ENCODE measurements around the gene GNAO1. TPM values are rescaled to one million over a fixed set of nuclear protein-coding genes. Genes with fewer than 3 reads are reported as not detected.
A peak's percentile ranks its signal among the peaks of the same experiment; 100 is the strongest.

GNAO1 gene
- total RNA-seq, 1 donor from 2014 or later: 0.57 TPM

GRCh38 chr16:56353054-56353921 is 162.0 kb downstream of the GNAO1 start:
- Mint-ChIP-seq H3K27me3 (ENCODE audit: low read depth) (no peaks in the 10 kb centered on the region), H3K9me3 (no peaks in the 10 kb centered on the region), H3K4me1 (ENCODE audit: low read depth) (peaks cover 24% of the 10 kb centered on the region), H3K4me3 (ENCODE audit: low read depth) (no peak overlapping the region), H3K27ac (no peak overlapping the region), H3K36me3 (ENCODE audit: low read depth) (no peaks in the 10 kb centered on the region)
- DNase-seq (ENCODE audit: low spot score): no peak
- intact Hi-C loops (cut with micrococcal nuclease): loop anchor here (10.0 kb wide), 1 partner anchor 432 kb away; no protein-coding TSS in a partner anchor

DNA sequence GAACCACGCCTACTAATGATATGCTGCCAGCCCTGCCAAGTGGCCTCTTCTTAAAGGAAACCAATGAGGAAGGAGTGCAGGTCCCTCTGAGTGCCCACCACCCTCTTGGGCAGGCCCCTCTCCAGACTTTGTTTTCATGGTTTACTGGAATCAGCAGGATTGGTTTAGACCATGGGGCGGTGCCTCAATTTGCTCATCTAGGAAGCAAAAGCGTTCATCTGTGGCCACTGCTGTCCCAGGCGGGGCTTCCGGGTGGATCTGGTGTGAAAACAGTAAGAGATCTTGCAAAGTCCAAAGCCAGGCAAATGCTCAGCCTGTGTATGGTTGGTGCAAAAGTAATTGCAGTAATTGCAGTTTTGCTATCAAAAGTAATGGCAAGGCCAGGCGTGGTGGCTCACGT is 162.7 kb downstream of the GNAO1 start:
- intact Hi-C loops (cut with micrococcal nuclease): loop anchor here (10.0 kb wide), 1 partner anchor 431 kb away; no protein-coding TSS in a partner anchor

GRCh38 chr16:56354746-56355145 is 163.5 kb downstream of the GNAO1 start:
- no peaks in the 10 kb centered on the region for H3K27me3 Mint-ChIP-seq (ENCODE audit: low read depth)
- peaks cover 29% of the 10 kb centered on the region for H3K4me1 Mint-ChIP-seq (ENCODE audit: low read depth)
- no peak overlapping the region for H3K4me3 Mint-ChIP-seq (ENCODE audit: low read depth)
- no peak overlapping the region for H3K27ac Mint-ChIP-seq
- intact Hi-C loops (cut with micrococcal nuclease): loop anchor here (10.0 kb wide), 1 partner anchor 430 kb away; no protein-coding TSS in a partner anchor
- no peak for DNase-seq (ENCODE audit: low spot score)
- no peaks in the 10 kb centered on the region for H3K9me3 Mint-ChIP-seq
- peaks cover 7% of the 10 kb centered on the region for H3K36me3 Mint-ChIP-seq (ENCODE audit: low read depth)

More for the DNA sequence above, 162.7 kb downstream of the GNAO1 start:
- no peak overlapping the region for H3K4me3 Mint-ChIP-seq (ENCODE audit: low read depth)
- H3K9me3 Mint-ChIP-seq: no peaks in the 10 kb centered on the region
- H3K27ac Mint-ChIP-seq: no peak overlapping the region
- H3K27me3 Mint-ChIP-seq (ENCODE audit: low read depth): no peaks in the 10 kb centered on the region
- peaks cover 3% of the 10 kb centered on the region for H3K36me3 Mint-ChIP-seq (ENCODE audit: low read depth)
- H3K4me1 Mint-ChIP-seq (ENCODE audit: low read depth): peaks cover 27% of the 10 kb centered on the region
- DNase-seq (ENCODE audit: low spot score): no peak

DNA sequence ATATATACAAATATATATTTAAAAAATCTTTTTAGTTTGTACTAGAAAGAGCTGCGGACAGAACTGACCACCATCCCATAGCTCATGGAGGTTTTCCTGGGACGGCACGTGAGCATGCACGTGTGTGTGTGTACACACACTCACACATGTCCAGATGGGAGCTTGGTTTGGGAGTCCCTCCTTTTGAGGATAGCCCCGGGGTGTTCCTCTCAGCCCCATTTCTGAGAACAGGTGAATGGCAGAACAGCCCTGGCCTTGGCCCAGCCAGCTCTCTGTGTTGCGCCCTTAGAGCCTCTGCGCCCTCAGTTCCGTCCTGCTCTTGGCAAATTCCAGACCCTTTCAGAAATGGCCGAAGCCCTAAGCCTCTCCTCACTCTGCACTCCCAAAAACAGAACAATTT is 163.9 kb downstream of the GNAO1 start:
- no peak for DNase-seq (ENCODE audit: low spot score)
- no peaks in the 10 kb centered on the region for H3K27me3 Mint-ChIP-seq (ENCODE audit: low read depth)
- H3K4me3 Mint-ChIP-seq (ENCODE audit: low read depth): no peak overlapping the region
- H3K27ac Mint-ChIP-seq: no peak overlapping the region
- H3K36me3 Mint-ChIP-seq (ENCODE audit: low read depth): peaks cover 11% of the 10 kb centered on the region
- peaks cover 32% of the 10 kb centered on the region for H3K4me1 Mint-ChIP-seq (ENCODE audit: low read depth)
- intact Hi-C loops (cut with micrococcal nuclease): loop anchor here (10.0 kb wide), 1 partner anchor 430 kb away; no protein-coding TSS in a partner anchor
- H3K9me3 Mint-ChIP-seq: no peaks in the 10 kb centered on the region

- H3K27me3 Mint-ChIP-seq (ENCODE audit: low read depth): no peaks in the 10 kb centered on the region
- no peaks in the 10 kb centered on the region for H3K9me3 Mint-ChIP-seq
- H3K4me3 Mint-ChIP-seq (ENCODE audit: low read depth): peak overlapping the region; percentile 86
- H3K4me1 Mint-ChIP-seq (ENCODE audit: low read depth): peaks cover 32% of the 10 kb centered on the region
- peak overlapping the region; percentile 91 for H3K27ac Mint-ChIP-seq
- intact Hi-C loops (cut with micrococcal nuclease): loop anchor here (2.0 to 10.0 kb wide), 4 partner anchors 69 to 429 kb away; partner anchors contain the start of genes AMFR and MT2A
- DNase-seq (ENCODE audit: low spot score): no peak
- peaks cover 13% of the 10 kb centered on the region for H3K36me3 Mint-ChIP-seq (ENCODE audit: low read depth)
These were observed 164.5 kb downstream of the GNAO1 start for GRCh38 chr16:56355786-56356275.

DNA sequence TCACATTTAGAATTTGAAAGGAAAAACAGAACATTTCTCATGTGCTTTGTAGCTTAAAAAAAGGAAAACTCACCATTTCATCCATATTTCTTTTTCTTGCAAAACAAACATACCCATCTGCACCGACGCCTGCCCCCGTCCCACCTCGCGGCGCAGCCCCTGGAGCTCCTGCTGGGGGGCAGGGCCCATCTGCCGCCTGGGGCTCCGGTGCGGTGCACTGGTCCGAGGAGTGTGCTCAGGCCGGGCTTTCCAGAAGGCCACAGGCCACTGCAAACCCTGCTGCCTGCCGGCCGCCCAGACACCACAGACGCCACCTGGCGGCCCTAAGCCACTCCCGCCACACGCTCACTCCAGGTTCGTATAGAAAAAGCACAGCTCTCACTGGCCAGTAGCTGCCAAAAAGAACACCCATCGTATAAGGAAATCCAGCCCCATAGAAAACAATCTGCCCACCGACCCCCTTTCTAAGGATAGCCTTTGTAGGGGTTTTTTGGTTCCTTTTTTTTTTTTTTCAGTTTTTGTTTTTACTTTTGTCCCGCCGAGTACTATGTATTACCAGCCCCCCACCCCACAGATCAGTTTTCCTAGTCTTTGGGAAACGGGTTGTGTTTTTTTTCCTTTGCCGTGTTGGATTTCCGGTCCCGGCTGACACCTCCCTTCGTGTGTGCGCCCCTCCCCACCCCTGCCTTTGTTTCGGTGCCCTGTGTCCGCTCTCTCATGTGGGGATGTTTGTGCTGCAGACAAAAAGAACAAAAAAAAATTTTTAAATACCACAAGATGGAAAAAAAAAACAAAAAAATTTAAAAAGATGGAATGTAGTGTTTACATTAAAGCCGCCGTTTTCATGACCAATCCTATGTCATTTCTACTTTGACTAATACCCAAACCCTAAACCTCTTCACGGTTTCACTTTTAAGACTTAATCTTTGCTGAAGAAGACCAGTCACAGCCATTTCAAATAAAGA is 165.3 kb downstream of the GNAO1 start:
- no peaks in the 10 kb centered on the region for H3K9me3 Mint-ChIP-seq
- DNase-seq (ENCODE audit: low spot score): peak; percentile 49
- peaks cover 32% of the 10 kb centered on the region for H3K4me1 Mint-ChIP-seq (ENCODE audit: low read depth)
- H3K36me3 Mint-ChIP-seq (ENCODE audit: low read depth): peaks cover 13% of the 10 kb centered on the region
- no peaks in the 10 kb centered on the region for H3K27me3 Mint-ChIP-seq (ENCODE audit: low read depth)
- H3K4me3 Mint-ChIP-seq (ENCODE audit: low read depth): peak overlapping the region; percentile 86
- intact Hi-C loops (cut with micrococcal nuclease): loop anchor here (2.0 to 10.0 kb wide), 4 partner anchors 68 to 428 kb away; partner anchors contain the start of genes AMFR and MT2A
- H3K27ac Mint-ChIP-seq: peak overlapping the region; percentile 91

- H3K9me3 Mint-ChIP-seq: no peaks in the 10 kb centered on the region
- DNase-seq (ENCODE audit: low spot score): no peak
- intact Hi-C loops (cut with micrococcal nuclease): loop anchor here (2.0 to 10.0 kb wide), 4 partner anchors 67 to 427 kb away; partner anchors contain the start of genes AMFR and MT2A
These were observed 166.0 kb downstream of the GNAO1 start for GRCh38 chr16:56357241-56357764.

GRCh38 chr16:56357765-56358322 is 166.6 kb downstream of the GNAO1 start:
- Mint-ChIP-seq H3K27ac (peak overlapping the region; percentile 91), H3K9me3 (no peaks in the 10 kb centered on the region), H3K27me3 (ENCODE audit: low read depth) (no peaks in the 10 kb centered on the region), H3K4me1 (ENCODE audit: low read depth) (peaks cover 32% of the 10 kb centered on the region), H3K36me3 (ENCODE audit: low read depth) (peaks cover 24% of the 10 kb centered on the region), H3K4me3 (ENCODE audit: low read depth) (peak overlapping the region; percentile 33)
- intact Hi-C loops (cut with micrococcal nuclease): loop anchor here (2.0 to 10.0 kb wide), 4 partner anchors 67 to 427 kb away; partner anchors contain the start of genes AMFR and MT2A
- DNase-seq (ENCODE audit: low spot score): no peak

More at GRCh38 chr16:56357241-56357764, 166.0 kb downstream of the GNAO1 start:
- H3K4me1 Mint-ChIP-seq (ENCODE audit: low read depth): peaks cover 32% of the 10 kb centered on the region
- no peaks in the 10 kb centered on the region for H3K27me3 Mint-ChIP-seq (ENCODE audit: low read depth)
- H3K27ac Mint-ChIP-seq: peak overlapping the region; percentile 91
- H3K4me3 Mint-ChIP-seq (ENCODE audit: low read depth): peak overlapping the region; percentile 86
- H3K36me3 Mint-ChIP-seq (ENCODE audit: low read depth): peaks cover 18% of the 10 kb centered on the region

DNA sequence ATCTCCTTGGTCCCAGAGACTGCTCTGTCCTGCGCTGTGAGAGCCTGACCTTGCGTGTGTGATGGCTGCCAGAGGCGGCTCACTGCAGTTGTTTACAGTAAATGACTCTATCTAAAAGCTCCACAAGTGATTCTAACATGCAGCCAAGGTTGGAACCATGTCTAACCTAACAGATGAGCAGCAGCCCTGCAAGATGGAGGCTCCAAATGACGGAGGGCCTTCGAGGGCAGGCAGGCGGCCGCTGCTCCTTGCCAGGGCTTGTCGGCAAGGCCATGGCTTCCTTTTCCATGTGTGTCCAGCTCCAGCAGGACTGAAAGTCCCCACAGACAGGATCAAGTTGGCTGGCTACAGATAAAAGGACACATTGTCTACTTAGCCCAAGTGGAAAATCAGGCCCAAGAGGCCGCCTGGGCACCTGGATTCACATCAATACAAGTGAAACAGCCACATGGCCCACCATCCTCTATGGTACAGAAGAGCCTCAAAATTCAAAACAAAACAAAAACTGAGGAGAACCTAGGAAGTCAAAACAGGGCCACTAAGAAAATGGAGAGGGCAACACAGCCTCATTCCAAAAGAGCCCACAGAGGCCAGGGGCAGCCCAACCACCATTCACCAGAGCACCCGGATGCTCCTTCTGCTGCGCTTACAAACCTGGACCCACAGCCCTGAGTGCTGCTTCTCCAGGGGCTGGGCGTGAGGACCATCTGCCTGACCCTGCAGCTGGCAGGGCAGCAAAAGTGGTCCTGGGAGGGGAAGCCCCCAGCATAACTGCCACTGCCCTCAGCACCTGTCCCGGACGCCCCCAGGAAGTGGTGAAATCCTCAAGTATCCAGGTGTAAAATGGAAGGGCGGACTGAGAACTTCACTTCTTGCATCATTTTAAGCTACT is 169.1 kb downstream of the GNAO1 start:
- Mint-ChIP-seq H3K27me3 (ENCODE audit: low read depth) (no peaks in the 10 kb centered on the region), H3K9me3 (no peaks in the 10 kb centered on the region), H3K36me3 (ENCODE audit: low read depth) (peaks cover 42% of the 10 kb centered on the region), H3K4me1 (ENCODE audit: low read depth) (peaks cover 28% of the 10 kb centered on the region), H3K4me3 (ENCODE audit: low read depth) (no peak overlapping the region), H3K27ac (peak overlapping the region; percentile 14)
- DNase-seq (ENCODE audit: low spot score): no peak
- intact Hi-C loops (cut with micrococcal nuclease): no loop called here

DNA sequence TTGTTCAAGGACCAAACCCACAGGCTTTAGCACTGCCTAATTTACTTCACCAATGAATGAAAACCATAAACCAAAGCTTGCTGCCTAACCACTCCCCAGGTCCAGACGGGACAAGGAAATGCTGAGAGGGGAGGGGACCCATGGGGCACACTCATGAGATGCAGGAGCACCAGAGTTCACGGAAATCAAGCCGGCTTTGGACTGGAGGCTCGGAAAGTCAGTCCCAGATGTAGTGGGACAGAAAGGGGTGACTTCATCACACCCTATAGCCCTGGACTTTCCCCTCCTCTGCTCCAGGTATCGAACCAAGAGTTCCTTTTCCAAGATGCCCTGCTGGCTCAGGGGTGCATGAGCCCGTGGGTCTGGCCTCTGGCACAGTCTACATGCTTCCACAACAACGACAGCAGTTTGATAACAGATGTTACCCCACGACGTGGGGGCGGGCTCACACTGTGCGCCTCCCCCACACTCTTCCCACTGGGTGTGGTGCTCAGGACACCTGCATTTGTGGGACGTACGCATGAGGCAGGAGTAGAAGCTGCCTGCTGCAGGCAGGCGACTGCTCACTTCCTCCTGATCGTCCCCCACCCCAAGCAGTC is 170.9 kb downstream of the GNAO1 start:
- Mint-ChIP-seq H3K27ac (no peak overlapping the region), H3K9me3 (no peaks in the 10 kb centered on the region), H3K27me3 (ENCODE audit: low read depth) (no peaks in the 10 kb centered on the region), H3K4me3 (ENCODE audit: low read depth) (no peak overlapping the region), H3K4me1 (ENCODE audit: low read depth) (peaks cover 16% of the 10 kb centered on the region), H3K36me3 (ENCODE audit: low read depth) (peaks cover 44% of the 10 kb centered on the region)
- intact Hi-C loops (cut with micrococcal nuclease): no loop called here
- no peak for DNase-seq (ENCODE audit: low spot score)

DNA sequence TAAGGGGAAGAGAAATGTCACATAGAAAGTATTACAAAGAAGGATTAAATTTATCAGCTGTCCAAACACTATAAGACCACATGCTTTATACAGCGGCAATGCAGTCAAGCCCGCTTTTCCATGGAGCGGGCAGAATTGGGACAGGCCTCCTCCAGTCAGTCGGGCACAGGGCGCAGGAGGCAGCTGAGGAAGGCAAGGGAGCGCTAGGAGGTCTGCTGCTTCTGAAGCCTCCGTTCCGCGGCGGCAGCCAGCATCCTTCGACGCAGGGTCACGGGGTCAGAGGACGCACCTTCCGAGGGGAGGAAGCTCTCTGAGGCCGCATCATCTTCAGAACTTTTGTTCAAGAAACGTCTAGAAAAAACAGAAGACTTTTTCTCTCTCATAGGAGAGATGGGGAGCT is 171.4 kb downstream of the GNAO1 start:
- Mint-ChIP-seq H3K4me1 (ENCODE audit: low read depth) (peaks cover 11% of the 10 kb centered on the region), H3K27me3 (ENCODE audit: low read depth) (no peaks in the 10 kb centered on the region), H3K36me3 (ENCODE audit: low read depth) (peaks cover 47% of the 10 kb centered on the region), H3K4me3 (ENCODE audit: low read depth) (no peak overlapping the region), H3K27ac (no peak overlapping the region), H3K9me3 (no peaks in the 10 kb centered on the region)
- intact Hi-C loops (cut with micrococcal nuclease): no loop called here
- no peak for DNase-seq (ENCODE audit: low spot score)
